HG03378 (cell line): ENCODE measurements around the gene CRAMP1.
"Not testable (repeated sequence)": the region's sequence is repeated elsewhere in the genome, so short reads cannot be mapped to it uniquely, and the experiment has no call there.

Experiments
- ATAC-seq: cut with Tn5 transposase; IDR thresholded peaks from one replicate; pipeline ENCODE4 v1.9.1; 2021; ENCODE audit warnings: mild to moderate bottlenecking, moderate library complexity; ENCODE audit not compliant: unreplicated experiment

Gene CRAMP1

DNA sequence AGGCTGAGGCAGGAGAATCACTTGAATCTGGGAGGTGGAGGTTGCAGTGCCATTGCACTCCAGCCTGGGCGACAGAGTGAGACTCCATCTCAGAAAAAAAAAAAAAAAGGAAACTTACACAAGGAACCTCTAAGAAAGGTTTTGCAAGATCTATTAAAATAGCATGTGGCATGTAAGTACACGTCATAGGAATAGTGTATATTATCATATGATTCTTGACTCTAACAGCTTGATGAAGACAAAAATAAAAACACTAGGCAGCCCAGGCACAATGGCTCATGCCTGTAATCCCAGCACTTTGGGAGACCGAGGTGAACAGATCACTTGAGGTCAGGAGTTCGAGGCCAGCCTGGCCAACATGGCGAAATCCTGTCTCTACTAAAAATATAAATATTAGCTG is 16.6 kb upstream of the CRAMP1 start:
- ATAC-seq: not testable (repeated sequence)

DNA sequence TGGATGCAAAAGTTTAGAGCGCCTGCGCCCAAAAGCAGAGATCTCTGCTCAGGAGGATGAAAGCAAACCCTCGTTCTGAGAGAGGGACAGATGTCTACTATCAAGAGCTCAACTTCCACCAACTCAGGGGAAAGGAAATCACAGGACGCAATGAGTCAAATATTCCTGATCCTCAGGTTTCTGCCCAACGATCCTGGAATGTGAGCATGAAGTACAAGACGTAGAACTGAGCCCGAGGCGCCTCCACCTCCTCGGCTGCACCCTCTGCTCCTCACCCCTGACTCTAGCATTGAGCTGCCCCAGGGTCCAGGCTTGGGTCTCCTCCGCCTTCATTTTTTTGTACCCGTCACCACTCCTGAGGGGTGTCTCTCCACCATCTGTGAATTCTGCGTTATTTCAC is 15.6 kb upstream of the CRAMP1 start:
- no peak for ATAC-seq

DNA sequence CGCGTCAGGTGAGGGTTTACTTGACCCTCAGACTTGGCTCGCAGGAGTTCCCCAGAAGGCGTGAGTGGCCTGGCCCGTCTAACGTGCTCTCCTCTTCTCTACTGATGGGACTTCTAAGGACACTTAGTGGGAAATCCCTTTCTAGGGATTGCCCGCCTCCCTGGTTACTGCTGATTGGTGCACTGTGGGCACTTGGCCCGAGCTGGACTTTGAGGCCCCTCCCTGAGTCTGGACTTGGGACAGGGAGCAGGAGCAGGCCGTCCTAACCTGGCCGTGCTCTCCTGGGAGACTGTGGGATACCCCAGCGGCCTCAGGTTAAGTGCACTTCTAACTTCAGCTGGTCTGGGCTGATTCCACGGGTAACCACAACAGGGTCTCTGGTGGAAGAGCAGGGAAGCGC is 15.0 kb upstream of the CRAMP1 start:
- ATAC-seq: no peak

DNA sequence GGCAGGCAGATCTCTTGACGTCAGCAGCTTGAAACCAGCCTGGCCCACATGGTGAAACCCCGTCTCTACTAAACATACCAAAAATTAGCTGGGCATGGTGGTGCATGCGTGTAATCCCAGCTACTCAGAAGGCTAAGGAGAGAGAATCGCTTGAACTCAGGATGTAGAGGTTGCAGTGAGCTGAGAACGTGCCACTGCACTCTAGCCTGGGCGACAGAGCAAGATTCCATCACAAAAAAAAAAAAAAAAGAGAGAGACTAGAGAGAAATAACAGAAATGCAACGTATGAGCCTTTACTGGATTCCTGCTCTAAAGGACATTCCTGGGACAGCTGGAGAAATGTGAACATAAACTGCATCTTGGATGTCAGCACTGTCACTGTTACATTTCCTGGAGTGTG is 11.1 kb upstream of the CRAMP1 start:
- no peak for ATAC-seq

DNA sequence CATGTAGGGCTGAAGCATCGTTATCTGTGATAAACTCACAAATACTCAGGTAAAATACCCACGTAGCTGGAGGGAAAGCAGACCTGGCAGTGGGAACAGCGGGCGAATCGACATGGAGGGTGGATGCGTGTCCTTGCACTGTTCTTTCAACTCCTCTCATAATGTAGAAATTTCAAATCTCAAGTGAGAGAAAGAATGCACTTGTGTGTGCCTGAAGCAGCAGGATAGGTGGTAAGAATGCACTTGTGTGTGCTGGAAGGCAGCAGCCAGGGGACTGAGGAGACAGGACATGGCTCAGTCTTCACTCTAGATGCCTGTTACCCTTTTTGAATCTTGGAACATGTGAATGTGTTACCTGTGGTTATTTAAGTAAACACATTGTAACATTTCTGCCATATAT is 10.7 kb upstream of the CRAMP1 start:
- no peak for ATAC-seq

DNA sequence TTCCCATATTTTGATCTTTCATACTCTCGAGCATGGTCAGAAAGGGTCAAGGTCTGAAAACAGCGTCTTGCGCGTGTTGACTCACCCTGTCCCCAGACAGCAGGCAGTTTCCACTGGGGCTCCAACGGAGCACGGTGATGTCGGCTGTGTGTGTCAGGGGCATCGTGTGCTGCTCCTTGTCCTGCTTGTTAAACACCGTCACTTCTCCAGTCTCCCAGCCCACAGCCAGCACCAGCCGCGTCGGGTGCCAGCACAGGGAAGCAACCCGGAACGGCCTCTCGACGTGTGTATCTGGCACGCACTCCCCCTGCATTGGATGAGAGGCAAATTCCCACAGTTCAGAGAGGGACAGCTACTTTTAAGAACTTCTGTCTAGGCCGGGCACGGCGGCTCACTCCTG is 9.9 kb upstream of the CRAMP1 start:
- no peak for ATAC-seq

DNA sequence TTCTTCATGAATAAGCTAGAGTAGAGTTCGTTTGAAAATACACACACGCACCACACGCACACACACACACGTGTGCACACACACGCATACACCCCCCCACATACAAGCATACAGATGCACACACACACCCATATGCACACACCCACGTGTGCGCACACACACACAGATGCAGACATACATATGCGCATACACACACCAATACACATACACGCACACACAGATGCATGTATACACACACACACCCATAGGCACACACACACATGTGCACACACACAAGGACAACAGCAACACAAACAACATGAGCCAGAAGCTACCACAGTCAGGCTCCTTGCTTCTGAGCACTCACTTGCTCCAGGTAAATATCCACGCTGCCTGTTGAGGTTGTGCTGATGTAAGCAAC is 5.4 kb upstream of the CRAMP1 start:
- ATAC-seq: no peak

DNA sequence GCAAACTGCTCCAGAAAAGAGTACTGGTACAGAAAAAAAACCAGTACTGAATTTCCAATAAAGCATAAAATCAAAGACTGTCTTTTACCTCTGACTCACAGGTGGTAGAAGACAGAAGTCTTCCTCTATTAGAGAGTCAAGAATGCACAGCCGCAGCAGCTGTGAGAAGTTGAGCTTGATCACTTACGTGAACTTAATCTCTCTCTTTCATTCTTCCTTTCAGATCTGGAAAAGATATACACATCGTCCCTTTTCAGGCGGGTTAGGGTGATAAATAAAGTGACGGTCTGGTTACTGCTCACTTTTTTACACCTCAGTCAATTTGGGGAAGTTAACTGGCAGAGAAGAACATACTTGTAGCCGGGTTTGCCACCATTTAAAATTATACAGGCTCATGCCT is 4.2 kb upstream of the CRAMP1 start:
- ATAC-seq: no peak

DNA sequence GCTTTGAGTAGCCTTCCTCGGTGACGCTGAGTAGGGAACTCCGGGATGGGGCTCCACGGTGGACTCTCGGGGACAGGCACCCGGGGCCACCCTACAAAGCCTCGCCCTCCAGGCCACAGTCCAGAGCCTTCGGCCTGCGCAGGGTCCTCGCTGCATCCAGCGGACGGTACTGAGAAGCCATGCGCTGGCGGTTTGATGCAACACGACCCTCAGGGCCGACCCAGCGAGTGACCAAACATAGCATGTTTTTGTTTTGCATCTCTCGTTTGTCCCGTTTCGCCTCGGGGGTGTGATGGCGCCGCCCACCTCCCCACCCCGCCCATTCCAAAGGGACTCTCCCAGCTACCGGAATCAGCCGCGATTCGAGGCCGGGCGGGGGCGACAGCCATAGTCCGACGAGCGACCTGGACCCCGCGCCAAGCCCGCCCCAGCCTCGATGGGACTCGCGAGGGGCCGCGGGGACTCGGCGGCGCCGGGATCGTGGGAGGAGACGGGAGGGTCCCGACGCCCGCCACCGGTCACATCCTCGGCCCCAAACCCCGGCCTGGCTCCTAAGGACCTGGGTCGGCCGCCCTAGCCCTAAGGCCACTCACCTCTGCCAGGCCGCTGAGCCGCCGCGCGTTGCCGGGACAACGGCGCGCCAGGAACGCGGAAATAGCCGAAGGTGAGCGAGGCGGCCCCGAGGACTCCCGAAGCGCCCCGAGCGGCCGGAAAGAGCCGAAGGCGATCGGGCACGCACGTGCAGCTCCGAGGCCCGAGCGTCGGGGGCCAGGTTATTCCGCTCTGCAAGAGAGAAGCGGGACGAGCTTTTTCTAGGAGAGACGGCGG is 1.9 kb upstream of the CRAMP1 start:
- ATAC-seq: no peak

DNA sequence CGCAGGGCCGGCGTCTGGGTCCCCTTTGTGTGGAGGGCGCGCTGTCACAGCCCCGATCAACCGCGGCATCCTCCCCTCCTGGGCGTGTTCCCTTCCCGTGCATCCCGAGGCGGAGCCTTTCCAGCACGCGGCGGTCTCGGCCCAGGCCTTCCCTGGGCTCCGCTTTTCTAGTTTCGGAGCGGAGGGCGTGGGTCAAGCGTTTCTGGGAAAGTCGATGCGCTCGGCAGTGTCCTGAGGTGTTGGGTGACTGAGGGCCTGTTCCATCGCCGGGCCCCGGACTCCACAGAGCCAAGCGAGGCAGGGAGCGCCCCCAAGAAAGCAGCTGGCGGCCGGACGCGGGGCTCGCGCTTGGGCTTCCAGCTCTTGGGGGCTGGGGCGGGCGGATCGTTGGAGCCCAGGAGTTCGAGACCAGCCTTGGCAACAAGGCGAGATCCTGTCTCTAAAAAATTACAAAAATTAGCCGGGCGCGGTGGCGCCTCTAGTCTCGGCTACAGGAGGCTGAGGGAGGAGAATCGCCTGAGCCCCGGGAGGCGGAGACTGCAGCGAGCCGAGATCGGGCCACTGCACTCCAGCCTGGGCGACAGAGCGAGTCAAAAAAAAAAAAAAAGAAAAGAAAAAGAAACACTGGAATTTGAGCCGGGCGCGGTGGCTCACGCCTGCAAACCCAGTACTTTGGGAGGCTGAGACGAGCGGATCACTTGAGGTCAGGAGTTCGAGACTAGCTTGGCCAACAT is 1.1 kb upstream of the CRAMP1 start:
- no peak for ATAC-seq

DNA sequence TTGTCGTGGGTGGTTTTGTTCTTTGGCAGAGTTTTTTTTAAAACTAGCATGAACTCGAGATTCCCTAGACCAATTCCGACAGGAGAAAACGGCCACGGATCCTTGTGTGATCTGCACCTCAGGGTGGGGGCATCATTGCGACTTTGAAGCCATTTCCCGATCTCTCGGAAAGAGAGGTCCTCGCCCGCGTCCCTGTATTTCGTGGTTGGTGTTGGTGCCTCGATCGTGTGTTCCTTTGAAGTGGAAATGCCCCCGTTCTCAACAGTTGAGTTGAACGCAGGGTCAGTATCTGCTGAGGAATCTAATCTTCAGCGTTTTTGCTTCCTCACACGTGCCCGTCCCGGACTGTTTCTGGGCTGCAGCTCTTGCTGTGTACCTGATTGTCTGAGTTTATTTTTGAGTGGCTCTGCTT is 1.1 kb downstream of the CRAMP1 start:
- no peak for ATAC-seq

DNA sequence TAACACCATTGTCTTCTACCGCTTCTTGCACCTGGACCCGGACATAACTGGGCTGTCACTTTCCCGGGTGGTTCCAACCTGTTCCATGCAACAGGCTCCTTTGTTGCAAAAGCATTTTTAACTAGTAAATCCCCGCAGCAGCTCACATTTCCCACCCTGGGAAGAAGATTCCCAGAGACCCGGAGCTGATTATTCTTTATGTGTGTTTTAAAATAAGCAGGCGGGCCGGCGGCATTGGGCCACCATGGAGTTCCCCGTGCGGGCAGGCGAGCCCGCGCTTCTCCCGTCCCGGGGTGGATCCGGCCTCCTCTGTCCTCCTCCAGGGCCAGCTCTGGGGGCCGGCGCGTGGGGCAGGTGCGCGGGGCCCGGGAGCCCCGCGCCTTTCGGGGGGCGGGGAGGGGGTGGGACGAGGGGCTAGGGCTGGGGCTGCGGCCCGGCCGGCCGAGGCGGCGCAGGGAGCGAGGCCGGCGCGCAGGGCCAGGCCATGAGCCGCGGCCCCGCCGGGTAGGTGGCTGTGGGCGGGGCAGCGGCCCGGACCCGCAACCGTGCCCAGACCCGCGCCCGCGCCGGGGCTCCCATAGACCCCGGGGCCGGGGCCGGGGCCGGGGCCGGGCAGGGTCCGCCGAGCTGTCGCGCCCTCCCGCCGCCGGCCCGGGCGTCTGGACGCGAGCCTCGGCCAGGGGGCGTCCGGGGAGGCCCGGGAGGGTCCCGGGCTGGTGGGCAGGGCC is 1.7 kb downstream of the CRAMP1 start:
- ATAC-seq: no peak

DNA sequence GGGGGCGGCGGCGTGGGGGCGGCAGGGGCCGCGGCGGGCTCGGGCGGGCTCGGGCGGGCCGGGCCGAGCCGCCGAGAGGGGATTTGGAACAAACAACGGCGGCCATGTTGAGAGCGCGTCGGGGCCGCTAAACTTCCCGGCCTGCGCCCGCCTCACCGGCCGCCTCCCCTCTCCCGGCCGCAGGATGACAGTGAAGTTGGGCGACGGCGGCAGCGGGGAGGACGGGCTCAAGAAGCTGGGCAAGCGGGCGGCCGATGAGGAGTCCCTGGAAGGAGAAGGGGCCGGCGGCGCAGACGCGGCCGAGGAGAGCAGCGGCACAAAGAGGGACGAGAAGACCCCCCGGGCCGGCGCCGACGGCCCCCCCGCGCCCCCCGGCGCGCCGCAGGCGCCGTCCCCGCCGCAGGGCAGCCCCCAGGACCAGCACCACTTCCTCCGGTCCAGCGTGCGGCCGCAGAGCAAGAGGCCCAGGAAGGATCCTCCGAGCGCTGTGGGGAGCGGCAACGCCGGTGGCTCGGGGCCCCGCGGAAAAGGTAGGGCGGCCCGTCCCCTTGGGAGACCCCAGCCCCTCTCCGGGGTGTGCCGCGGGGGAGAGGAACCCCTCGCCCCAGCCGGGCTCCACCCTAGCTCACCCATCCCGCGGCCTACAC is 2.4 kb downstream of the CRAMP1 start:
- no peak for ATAC-seq

DNA sequence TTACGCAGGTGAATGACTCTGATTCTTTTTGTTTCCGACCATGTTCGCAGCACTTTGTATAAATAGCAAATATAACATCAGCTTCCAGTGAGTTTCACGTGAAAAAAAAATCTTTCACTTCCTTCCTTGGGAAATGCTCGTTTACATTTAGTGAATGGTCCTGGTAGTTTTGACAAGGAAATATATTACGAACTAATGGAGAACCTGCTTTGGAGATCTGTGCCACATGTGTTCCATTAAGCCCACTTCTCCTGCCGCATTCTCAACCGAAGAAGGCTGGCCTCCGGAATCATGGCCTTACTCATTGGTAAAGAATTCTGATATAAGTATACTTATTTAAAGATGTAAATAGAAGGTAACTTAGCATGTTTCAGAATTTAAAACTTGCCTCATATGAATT is 3.6 kb downstream of the CRAMP1 start:
- no peak for ATAC-seq

DNA sequence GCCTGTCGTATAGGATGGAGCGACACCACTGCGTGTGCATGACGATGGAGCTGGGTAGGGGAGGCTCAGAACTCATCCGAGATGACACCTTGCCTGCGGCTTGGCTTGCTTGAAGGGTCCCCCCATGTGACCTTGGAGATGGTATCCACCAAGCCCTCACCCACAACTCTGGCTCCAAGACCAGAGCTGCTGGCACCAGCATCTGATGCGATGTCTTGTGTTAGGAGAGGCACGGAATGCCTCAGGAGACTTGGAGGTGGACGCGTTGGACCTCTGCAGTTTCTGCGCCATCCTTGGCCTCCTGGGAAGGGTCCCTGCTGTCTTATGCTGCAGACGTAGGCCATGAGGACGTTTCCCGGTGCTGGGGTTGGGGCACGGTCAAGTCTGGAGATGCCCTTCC is 7.8 kb downstream of the CRAMP1 start:
- ATAC-seq: no peak

DNA sequence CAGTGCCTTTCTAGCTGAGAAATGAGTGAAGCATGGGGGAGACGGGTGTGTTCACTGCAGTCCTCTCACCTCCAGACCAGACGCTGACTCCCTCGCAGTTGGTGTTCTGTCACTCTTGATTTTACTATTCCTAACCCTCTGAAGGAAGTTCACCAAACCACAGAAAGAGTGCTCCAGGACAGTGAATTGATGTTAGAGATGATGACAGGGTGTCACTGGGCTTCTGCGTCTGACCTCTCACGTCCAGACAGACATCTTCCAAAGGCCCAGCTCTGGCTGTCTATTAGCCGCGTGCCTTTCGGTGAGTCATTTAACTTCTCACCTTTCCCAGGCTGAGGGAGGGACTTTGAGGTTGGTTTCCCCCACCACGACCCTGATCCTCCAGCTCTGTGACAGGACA is 8.2 kb downstream of the CRAMP1 start:
- no peak for ATAC-seq

DNA sequence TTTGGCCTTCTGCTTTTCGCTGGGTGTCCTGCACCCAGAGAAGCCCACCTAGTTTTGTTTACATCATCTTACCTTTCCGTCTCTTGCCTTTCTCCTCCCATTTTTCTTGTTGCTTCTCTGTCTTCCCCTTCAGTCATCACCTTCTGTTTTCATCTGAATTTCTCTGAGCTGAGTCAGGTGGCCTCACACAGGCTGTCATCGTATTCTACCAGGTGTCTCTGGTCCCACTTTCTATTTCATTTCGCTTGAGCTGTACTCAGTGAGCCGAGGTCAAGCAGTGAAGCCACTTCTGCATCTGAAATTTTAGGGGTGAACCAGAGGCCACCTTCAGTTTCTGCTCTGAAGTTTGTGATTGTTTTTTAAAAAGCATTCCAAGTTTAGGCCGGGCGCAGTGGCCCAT is 9.7 kb downstream of the CRAMP1 start:
- ATAC-seq: no peak

DNA sequence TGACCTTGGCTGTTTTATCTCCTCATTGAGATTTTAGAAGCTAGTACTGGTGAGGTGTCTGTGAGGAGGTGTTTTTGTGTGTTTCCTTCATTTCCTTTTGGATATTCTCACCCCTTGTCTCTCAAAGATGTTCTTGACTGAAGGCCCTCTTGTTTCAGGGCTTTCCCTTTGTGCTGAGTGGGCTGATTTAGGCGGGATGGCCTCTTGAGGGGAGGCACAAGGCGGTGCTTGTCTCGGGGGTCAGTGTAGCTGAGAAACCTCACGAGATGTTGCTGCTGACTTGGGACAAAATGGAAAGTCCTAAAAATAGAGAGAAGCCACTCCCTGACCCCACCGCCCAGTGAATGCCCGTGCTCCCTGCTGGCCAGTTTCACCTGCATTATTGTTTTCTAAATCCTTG is 14.2 kb downstream of the CRAMP1 start:
- ATAC-seq: no peak

DNA sequence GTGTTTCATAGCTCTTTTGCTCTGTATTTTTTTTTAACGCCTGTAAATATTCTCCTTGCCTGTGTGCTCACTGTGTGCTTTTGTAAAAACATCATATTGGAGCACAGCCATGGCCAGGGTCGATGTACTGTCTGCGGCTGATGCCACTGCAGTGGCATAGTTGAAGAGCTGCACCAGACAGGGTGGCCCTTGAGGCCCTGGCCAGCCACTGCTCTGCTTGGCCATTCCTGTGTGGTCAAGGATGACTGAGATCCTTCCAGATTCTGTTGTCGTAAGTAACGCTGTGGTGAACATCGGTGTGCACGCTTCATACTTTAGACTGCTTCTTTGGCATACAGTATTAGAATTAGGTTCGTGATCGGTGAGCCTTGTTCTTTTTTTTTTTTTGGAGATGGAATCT is 14.6 kb downstream of the CRAMP1 start:
- ATAC-seq: no peak

DNA sequence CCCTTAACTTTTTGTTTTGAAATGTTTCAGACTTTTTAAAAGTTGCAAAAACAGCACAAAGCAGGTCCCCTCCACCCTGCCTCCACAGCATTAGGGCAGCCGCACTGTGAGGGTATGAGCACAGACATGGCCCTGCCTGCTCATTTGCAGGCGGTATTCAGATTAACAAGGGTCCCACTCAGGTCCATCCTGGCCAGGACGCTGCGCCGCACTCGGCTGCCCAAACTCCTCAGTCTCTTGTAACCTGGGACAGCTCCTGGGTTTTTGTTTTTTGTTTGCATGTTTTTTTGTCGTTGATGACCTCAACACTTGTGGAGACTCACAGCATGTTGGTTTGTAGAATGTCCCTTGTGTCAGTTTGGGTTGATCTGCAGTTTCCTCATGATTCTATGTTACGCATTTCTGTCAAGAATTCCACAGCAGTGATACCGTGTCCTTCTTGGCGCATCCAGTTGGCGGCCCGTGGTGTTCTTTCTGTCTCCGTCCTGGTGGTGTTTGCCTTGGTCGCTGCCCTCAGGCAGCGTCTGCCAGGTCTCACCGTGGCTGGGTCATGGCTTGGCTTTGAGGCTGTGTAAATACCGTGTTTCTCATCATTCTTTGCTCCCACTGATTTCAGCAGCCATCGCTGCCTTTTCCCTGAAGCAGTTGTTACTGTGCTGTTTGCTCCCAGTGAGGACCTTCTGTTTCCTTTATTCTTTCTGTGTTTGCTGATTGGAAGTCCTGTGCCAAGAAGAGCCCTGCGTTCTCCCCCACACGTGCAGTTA is 18.5 kb downstream of the CRAMP1 start:
- ATAC-seq: no peak

DNA sequence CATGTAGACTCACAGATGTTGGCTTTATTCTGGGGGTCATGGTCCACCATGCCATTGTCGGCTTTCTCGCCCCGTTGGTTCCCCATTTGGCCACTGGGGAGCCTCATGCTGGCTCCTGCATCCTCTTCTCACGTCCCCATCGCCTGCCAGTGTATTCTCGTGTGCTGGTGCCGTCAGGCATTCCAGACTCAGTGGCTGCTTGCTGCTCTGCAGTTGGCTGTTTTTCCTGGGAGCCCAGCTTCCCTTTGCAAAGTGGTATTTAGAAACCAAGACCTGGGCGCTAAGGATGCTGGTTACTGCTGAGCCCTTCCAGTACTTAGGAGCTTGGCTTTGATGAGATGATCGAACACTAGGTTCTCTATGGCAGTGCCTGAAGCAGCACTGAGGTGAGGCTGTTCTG is 19.1 kb downstream of the CRAMP1 start:
- ATAC-seq: no peak
